ENCODE measurements around the gene KAZN.

KAZN gene

DNA sequence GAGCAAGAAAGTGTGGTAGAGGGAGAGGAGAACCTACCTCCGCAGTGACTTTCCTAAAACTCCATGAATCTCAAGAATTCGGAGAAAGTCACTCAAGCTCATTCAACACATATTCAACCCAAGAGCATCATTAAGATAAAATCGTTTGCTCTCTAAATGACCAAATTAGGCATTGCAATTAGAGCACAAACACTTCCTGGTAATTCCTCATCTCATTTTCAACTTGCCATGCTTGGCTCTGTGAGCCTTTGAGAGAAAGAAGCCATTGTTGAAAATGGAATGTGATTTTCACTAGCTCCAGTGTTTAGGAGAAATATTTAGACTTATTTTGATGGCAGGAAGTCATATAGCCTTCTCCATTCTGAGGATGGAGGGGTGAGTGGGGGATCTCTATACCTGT lies 52.5 kb downstream of the KAZN start:
- TF ChIP-seq TAF1 (IDR thresholded peaks at IDR 0.05; ENCODE audit: low read depth) = no peak
- no peak for TF ChIP-seq RAD21 (IDR thresholded peaks at IDR 0.05; ENCODE audit: low read depth)
- TF ChIP-seq ZBTB7A (IDR thresholded peaks at IDR 0.05; ENCODE audit: low read depth) = no peak
- TF ChIP-seq CREB1 (IDR thresholded peaks at IDR 0.05; ENCODE audit: low read depth) = no peak
- no peak for TF ChIP-seq YY1 (IDR thresholded peaks at IDR 0.05; ENCODE audit: low read depth)

DNA sequence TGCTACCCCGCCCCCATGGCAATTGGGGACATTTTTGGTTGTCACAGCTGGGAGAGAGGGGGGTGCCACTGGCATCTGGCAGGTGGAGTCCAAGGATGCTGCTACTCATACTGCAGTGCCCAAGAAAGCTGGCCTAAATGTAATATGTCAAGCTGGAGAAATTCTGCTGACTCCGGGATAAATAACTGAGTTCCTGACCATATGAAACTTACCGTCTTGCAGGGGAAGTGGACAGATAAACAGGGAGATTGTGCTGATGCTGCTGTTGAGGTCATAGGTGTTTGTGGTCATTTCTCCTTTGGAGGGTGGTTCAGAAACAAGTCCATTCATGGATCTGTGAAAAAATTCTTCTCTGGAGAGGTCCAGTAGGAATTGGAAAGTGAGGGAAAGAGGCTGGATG lies 54.4 kb downstream of the KAZN start:
- TF ChIP-seq EGR1 (IDR thresholded peaks at IDR 0.05) (no peak), TAF1 (IDR thresholded peaks at IDR 0.05; ENCODE audit: low read depth) (no peak), RAD21 (IDR thresholded peaks at IDR 0.05; ENCODE audit: low read depth) (no peak), CREB1 (IDR thresholded peaks at IDR 0.05; ENCODE audit: low read depth) (no peak), TEAD4 (IDR thresholded peaks at IDR 0.05) (no peak), FOXM1 (IDR thresholded peaks at IDR 0.05; ENCODE audit: borderline replicate concordance, low read depth) (no peak), CEBPB (IDR thresholded peaks at IDR 0.05) (no peak), YY1 (IDR thresholded peaks at IDR 0.05; ENCODE audit: low read depth) (no peak), TCF12 (IDR thresholded peaks at IDR 0.05; ENCODE audit: low read depth) (no peak), NFIC (IDR thresholded peaks at IDR 0.05) (no peak), ZBTB7A (IDR thresholded peaks at IDR 0.05; ENCODE audit: low read depth) (no peak), EP300 (IDR thresholded peaks at IDR 0.05; ENCODE audit: borderline replicate concordance) (no peak)
- TF ChIP-seq, protein P1, sequence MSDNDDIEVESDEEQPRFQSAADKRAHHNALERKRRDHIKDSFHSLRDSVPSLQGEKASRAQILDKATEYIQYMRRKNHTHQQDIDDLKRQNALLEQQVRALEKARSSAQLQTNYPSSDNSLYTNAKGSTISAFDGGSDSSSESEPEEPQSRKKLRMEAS (IDR thresholded peaks at IDR 0.05) = no peak
- TF ChIP-seq, protein P2, sequence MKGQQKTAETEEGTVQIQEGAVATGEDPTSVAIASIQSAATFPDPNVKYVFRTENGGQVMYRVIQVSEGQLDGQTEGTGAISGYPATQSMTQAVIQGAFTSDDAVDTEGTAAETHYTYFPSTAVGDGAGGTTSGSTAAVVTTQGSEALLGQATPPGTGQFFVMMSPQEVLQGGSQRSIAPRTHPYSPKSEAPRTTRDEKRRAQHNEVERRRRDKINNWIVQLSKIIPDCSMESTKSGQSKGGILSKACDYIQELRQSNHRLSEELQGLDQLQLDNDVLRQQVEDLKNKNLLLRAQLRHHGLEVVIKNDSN (IDR thresholded peaks at IDR 0.05) = no peak
- TF ChIP-seq, protein P3, sequence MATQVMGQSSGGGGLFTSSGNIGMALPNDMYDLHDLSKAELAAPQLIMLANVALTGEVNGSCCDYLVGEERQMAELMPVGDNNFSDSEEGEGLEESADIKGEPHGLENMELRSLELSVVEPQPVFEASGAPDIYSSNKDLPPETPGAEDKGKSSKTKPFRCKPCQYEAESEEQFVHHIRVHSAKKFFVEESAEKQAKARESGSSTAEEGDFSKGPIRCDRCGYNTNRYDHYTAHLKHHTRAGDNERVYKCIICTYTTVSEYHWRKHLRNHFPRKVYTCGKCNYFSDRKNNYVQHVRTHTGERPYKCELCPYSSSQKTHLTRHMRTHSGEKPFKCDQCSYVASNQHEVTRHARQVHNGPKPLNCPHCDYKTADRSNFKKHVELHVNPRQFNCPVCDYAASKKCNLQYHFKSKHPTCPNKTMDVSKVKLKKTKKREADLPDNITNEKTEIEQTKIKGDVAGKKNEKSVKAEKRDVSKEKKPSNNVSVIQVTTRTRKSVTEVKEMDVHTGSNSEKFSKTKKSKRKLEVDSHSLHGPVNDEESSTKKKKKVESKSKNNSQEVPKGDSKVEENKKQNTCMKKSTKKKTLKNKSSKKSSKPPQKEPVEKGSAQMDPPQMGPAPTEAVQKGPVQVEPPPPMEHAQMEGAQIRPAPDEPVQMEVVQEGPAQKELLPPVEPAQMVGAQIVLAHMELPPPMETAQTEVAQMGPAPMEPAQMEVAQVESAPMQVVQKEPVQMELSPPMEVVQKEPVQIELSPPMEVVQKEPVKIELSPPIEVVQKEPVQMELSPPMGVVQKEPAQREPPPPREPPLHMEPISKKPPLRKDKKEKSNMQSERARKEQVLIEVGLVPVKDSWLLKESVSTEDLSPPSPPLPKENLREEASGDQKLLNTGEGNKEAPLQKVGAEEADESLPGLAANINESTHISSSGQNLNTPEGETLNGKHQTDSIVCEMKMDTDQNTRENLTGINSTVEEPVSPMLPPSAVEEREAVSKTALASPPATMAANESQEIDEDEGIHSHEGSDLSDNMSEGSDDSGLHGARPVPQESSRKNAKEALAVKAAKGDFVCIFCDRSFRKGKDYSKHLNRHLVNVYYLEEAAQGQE (IDR thresholded peaks at IDR 0.05; ENCODE audit: low read depth) = no peak

DNA sequence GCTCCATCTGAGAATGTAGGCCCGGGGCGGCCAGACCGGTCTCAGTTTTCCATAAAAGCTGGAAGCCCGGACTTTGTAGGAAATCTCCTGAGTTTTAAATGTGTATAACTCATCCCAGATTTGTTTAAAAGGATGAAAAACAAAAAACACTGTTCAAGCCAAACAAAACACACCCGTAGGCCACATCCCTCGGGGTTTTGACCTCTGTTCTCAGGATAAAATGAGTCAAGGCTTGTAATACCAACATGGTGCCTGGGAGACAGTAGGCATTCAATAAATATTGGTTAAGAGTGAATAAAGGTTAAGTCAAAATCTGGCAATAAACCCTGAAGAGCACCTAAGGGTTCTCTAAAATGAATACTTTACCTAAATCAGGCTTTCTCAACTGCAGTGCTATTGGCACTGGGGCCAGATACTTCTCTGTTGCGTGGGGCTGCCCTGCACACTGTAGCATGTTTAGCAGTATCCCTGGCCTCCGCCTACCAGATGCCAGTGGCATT lies 55.0 kb downstream of the KAZN start:
- no peak for TF ChIP-seq EGR1 (IDR thresholded peaks at IDR 0.05)

DNA sequence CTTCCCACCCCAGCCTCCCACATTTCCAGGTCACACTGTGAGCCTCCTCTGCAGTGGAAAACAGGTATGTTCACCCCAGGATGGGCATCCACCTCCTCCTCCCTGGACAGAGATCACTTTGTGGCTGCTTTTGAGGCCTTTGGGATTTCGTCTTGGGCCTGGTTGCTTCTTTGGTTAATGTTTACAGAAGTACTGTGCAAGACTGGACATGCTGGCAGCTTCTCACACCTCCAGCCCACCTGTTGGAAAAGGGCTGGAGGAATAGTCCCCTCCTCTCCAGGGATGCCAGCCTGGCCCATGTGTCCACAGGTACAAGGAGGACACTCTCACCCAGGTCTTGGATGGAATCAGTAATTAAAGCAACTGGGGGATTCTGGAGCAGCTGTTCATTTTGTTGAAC lies 56.1 kb downstream of the KAZN start:
- no peak for TF ChIP-seq TEAD4 (IDR thresholded peaks at IDR 0.05)
- TF ChIP-seq, protein P2 (IDR thresholded peaks at IDR 0.05) = no peak
- TF ChIP-seq ZBTB7A (IDR thresholded peaks at IDR 0.05; ENCODE audit: low read depth) = no peak
- no peak for TF ChIP-seq CEBPB (IDR thresholded peaks at IDR 0.05)
- no peak for TF ChIP-seq TAF1 (IDR thresholded peaks at IDR 0.05; ENCODE audit: low read depth)
- no peak for TF ChIP-seq NFIC (IDR thresholded peaks at IDR 0.05)
- TF ChIP-seq TCF12 (IDR thresholded peaks at IDR 0.05; ENCODE audit: low read depth) = no peak
- no peak for TF ChIP-seq EGR1 (IDR thresholded peaks at IDR 0.05)
- no peak for TF ChIP-seq CREB1 (IDR thresholded peaks at IDR 0.05; ENCODE audit: low read depth)
- no peak for TF ChIP-seq RAD21 (IDR thresholded peaks at IDR 0.05; ENCODE audit: low read depth)
- no peak for TF ChIP-seq YY1 (IDR thresholded peaks at IDR 0.05; ENCODE audit: low read depth)
- TF ChIP-seq, protein P3 (IDR thresholded peaks at IDR 0.05; ENCODE audit: low read depth) = no peak
- TF ChIP-seq, protein P1 (IDR thresholded peaks at IDR 0.05) = no peak
- no peak for TF ChIP-seq FOXM1 (IDR thresholded peaks at IDR 0.05; ENCODE audit: borderline replicate concordance, low read depth)
- TF ChIP-seq EP300 (IDR thresholded peaks at IDR 0.05; ENCODE audit: borderline replicate concordance) = no peak

DNA sequence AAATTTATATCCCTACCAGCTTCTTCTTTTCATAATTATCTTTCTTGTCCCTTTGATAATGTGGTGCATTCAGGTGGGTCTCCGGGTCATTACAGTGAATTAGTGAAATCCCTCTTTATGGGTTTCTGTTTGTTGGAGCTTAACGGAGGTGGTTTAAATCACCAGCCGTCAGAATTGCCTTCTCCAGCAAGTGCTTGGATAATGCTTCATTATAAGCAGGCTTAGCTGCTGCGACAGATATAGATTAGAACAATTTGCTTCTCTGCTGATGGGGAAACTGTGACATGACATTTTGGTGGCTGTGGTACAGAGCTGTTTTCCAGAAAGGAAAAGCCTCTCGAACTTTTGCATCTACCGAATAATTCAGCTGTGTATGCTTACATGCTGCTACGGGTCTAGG lies 56.9 kb downstream of the KAZN start:
- TF ChIP-seq FOXM1 (IDR thresholded peaks at IDR 0.05; ENCODE audit: borderline replicate concordance, low read depth) (no peak), CEBPB (IDR thresholded peaks at IDR 0.05) (no peak), RAD21 (IDR thresholded peaks at IDR 0.05; ENCODE audit: low read depth) (no peak), EP300 (IDR thresholded peaks at IDR 0.05; ENCODE audit: borderline replicate concordance) (no peak), TEAD4 (IDR thresholded peaks at IDR 0.05) (no peak), TAF1 (IDR thresholded peaks at IDR 0.05; ENCODE audit: low read depth) (no peak), YY1 (IDR thresholded peaks at IDR 0.05; ENCODE audit: low read depth) (no peak), ZBTB7A (IDR thresholded peaks at IDR 0.05; ENCODE audit: low read depth) (no peak), NFIC (IDR thresholded peaks at IDR 0.05) (no peak), EGR1 (IDR thresholded peaks at IDR 0.05) (no peak), CREB1 (IDR thresholded peaks at IDR 0.05; ENCODE audit: low read depth) (no peak), TCF12 (IDR thresholded peaks at IDR 0.05; ENCODE audit: low read depth) (no peak)
- TF ChIP-seq, protein P2 (IDR thresholded peaks at IDR 0.05) = no peak
- TF ChIP-seq, protein P3 (IDR thresholded peaks at IDR 0.05; ENCODE audit: low read depth) = no peak
- TF ChIP-seq, protein P1 (IDR thresholded peaks at IDR 0.05) = no peak
